HepG2 (cell line): Measurements from ENCODE around the gene RNF149. TPM values are rescaled to one million over a fixed set of nuclear protein-coding genes. Genes with fewer than 3 reads are reported as not detected.

Source experiments
- ARNTL ChIP-seq: sonication (generic); formaldehyde crosslinking; IDR thresholded peaks from 2 replicates; pipeline ENCODE4 v1.4.0; 2020; ENCODE audit warnings: mild to moderate bottlenecking, missing genetic modification reagents
- FOXC1 ChIP-seq: sonication (generic); formaldehyde crosslinking; IDR thresholded peaks from 2 replicates; pipeline ENCODE4 v1.8.0; 2022; ENCODE audit warnings: mild to moderate bottlenecking, missing genetic modification reagents, borderline replicate concordance
- LCORL ChIP-seq, 2 experiments: fragments of 450-650 bp in 1 of 2; sonication (generic) in 1 of 2; formaldehyde crosslinking in 1 of 2; IDR thresholded peaks; 2 replicates each; pipeline versions ENCODE4 v1.5.0 to v1.6.1; 2017 to 2020; ENCODE audit warnings: antibody characterized with exemption in 1 of 2, missing genetic modification reagents in 1 of 2
- MLXIP ChIP-seq: sonication (generic); formaldehyde crosslinking; IDR thresholded peaks from 2 replicates; pipeline ENCODE4 v1.9.0; 2021; ENCODE audit warnings: missing genetic modification reagents, borderline replicate concordance
- ZBTB3 ChIP-seq: sonication (generic); formaldehyde crosslinking; IDR thresholded peaks from 2 replicates; pipeline ENCODE4 v1.4.0; 2020; ENCODE audit warnings: low read depth, mild to moderate bottlenecking, moderate library complexity, missing genetic modification reagents, borderline replicate concordance
- ZNF256 ChIP-seq: sonication (generic); formaldehyde crosslinking; conservative IDR thresholded peaks from 2 replicates; pipeline ENCODE4 v1.4.0; 2020; ENCODE audit warnings: missing genetic modification reagents
- ZNF274 ChIP-seq: sonication (generic); formaldehyde crosslinking; IDR thresholded peaks from 2 replicates; pipeline ENCODE4 v1.5.1; 2020; ENCODE audit warnings: mild to moderate bottlenecking, missing genetic modification reagents
- ZNF276 ChIP-seq: sonication (generic); formaldehyde crosslinking; IDR thresholded peaks from 2 replicates; pipeline ENCODE4 v1.4.0; 2020; ENCODE audit warnings: mild to moderate bottlenecking, low read depth, missing genetic modification reagents
- ZNF333 ChIP-seq: sonication (generic); formaldehyde crosslinking; IDR thresholded peaks from 2 replicates; pipeline ENCODE4 v1.4.0; 2020; ENCODE audit warnings: mild to moderate bottlenecking, missing genetic modification reagents, borderline replicate concordance
- ZNF530 ChIP-seq: sonication (generic); formaldehyde crosslinking; IDR thresholded peaks from 2 replicates; pipeline ENCODE4 v1.5.0; 2020; ENCODE audit warnings: low read depth, mild to moderate bottlenecking, missing genetic modification reagents
- ZNF609 ChIP-seq: sonication (generic); formaldehyde crosslinking; IDR thresholded peaks from 2 replicates; pipeline ENCODE4 v1.4.0; 2020; ENCODE audit warnings: mild to moderate bottlenecking, missing genetic modification reagents, borderline replicate concordance
- ZNF75D ChIP-seq: sonication (generic); formaldehyde crosslinking; IDR thresholded peaks from 2 replicates; pipeline ENCODE4 v1.8.1; 2023; ENCODE audit warnings: missing genetic modification reagents, mild to moderate bottlenecking, borderline replicate concordance
- ZNF83 ChIP-seq: sonication (generic); formaldehyde crosslinking; IDR thresholded peaks from 2 replicates; pipeline ENCODE4 v1.4.0; 2020; ENCODE audit warnings: missing genetic modification reagents, mild to moderate bottlenecking, borderline replicate concordance
- polyA plus RNA-seq, 8 experiments: library from polyadenylated mRNA; depleted of rRNA in 3 of 8; stranded (reverse) in 7 of 8; unstranded in 1 of 8; fragments of >200 nt; fragmentation: Illumina TruSeq in 4 of 8; extraction: Trizol in 4 of 8; gene quantifications; 2 replicates each; pipeline versions ENCODE4 v1.2.1 to v1.2.3, GENCODE V29; 2011 to 2016; ENCODE audit warnings: low read depth in 4 of 8, missing spikeins in 1 of 8, mixed read lengths in 1 of 8; ENCODE audit not compliant: insufficient read depth in 1 of 8
- total RNA-seq, 5 experiments: library from RNA; depleted of rRNA; stranded (reverse); fragments of >200 nt; fragmentation: Illumina TruSeq; extraction: Trizol; gene quantifications; 2 replicates each; pipeline ENCODE4 v1.2.3, GENCODE V29; 2016; ENCODE audit warnings: low read depth in 1 of 5

Gene RNF149
- total and polyA plus RNA-seq, 2 of the 13 experiments (the other 11 are each of a cell fraction or from before 2014, with no cell fraction given): 87.6 to 109 TPM

- TF ChIP-seq ZNF609 (CRISPR knock-in tag): peak; percentile 36; the same call in 1 of the 2 replicates
- TF ChIP-seq ZNF530 (CRISPR knock-in tag): no peak; the same call in 1 of the 2 replicates
- TF ChIP-seq ZBTB3 (CRISPR knock-in tag): no peak
- 0 out of 2 replicates have a peak, but pooled peaks have one; percentile 67 for TF ChIP-seq ZNF83 (CRISPR knock-in tag)
- peak; percentile 53; the same call in 1 of the 2 replicates for TF ChIP-seq FOXC1
- TF ChIP-seq ZNF256 (CRISPR knock-in tag): peak; percentile 22; the same call in 1 of the 2 replicates
- TF ChIP-seq LCORL (IDR thresholded peaks at IDR 0.05): no peak
- TF ChIP-seq LCORL (CRISPR knock-in tag; IDR thresholded peaks at IDR 0.05): peak; percentile 76
- peak; percentile 60; the same call in 1 of the 2 replicates for TF ChIP-seq ZNF274 (CRISPR knock-in tag)
- 0 out of 2 replicates have a peak, but pooled peaks have one; percentile 2 for TF ChIP-seq ZNF75D (CRISPR knock-in tag)
- TF ChIP-seq ZNF276 (CRISPR knock-in tag): 0 out of 2 replicates have a peak, but pooled peaks have one; percentile 73
- TF ChIP-seq ARNTL (CRISPR knock-in tag): peak; percentile 18; the same call in 1 of the 2 replicates
- 0 out of 2 replicates have a peak, but pooled peaks have one; percentile 48 for TF ChIP-seq MLXIP
- TF ChIP-seq ZNF333 (CRISPR knock-in tag): peak; percentile 22; the same call in 1 of the 2 replicates
Measured at GRCh38 chr2:101253013-101253702, 55.3 kb downstream of the RNF149 start (continued).
